Stimulated activated CD8-positive, alpha-beta memory T cell treated with anti-CD3 and anti-CD28 coated beads, Interleukin-4, amount 100 ng/mL, for 1 hour (primary cell): Measurements from ENCODE around the gene CRYBB2.
"Not testable (repeated sequence)": the region's sequence is repeated elsewhere in the genome, so short reads cannot be mapped to it uniquely, and the experiment has no call there.

Experiments used
- DNase-seq, 2 donors: peaks; one replicate each; pipeline ENCODE4 v3.0.0-alpha.2; 2020; ENCODE audit warnings: low read depth in 2 of 2, low spot score in 1 of 2

Gene CRYBB2, protein sequence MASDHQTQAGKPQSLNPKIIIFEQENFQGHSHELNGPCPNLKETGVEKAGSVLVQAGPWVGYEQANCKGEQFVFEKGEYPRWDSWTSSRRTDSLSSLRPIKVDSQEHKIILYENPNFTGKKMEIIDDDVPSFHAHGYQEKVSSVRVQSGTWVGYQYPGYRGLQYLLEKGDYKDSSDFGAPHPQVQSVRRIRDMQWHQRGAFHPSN

DNA sequence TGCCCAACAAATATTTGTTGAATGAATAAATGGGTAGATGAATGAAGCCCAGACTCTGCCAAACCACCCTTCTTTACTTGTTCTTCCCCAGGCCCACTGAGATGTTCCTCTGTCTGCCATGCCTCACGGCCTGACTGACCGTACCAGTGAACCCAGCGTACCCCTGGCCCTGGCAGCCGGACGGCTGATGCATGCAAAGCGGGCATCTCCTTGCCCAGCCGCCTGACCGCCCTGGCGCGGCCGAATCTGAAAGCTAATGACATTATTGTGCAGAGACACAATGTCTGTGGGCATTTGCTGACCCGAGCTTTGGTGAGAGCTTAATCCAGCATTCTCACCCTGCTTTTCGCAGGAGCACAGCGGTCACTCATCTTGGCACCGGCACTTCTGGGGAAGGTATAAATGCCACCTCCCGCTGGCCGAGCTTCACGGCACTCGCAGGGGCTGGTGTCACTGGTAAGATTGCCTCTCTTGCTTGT lies at the start of gene CRYBB2:
Gene CRYBB2 (plus strand): TSS at position 429 of the 479 bp plus-strand sequence. CDS start 1,791 bp downstream, outside the sequence.
- DNase-seq = no peak

DNA sequence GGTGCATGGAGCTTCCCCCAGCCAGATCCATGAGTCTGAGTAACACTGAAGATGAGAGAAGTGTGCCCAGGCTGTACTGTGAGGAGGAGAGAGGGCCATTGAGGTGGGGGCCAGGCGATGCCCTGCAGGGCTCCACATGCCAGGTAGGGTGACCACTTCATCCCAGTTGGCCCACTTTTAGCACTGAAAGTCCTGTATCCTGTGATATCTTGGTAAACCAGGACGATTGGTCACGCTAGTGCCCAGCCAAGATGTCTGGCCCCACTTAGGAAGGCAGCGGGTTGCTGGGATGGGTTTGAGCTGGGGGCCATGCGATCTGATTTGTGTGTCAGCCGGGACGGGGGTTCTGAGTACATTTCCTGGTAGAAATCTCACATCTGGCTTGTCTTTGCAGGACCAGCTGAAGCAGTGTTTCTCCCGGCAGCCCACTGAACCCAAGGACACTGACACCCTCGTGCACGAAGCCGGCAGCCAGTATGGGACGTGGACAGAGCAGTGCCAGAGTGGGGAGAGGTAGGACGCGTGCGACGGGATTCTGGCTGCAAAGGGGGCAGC lies 48.9 kb upstream of the CRYBB2 start:
- DNase-seq = no peak

DNA sequence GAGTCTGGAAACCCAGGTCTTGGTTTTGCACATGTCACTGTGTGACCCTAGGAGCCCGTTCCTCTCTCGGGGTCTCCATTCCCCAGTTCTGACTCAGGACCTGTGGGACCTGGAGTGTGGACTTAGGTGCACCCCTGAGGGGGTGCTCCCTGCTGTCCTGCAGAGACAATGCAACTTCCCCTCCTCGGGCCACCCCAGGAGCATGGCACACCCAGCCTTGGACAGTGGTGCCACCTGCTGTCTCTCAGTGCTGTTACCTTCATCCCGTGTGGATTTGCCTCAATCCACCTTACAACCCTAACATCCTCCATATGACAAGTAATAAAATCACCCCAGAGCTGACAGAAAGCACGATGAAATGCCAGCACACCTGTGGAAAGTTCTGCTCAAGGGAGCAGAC lies 47.3 kb upstream of the CRYBB2 start:
- DNase-seq = no peak

DNA sequence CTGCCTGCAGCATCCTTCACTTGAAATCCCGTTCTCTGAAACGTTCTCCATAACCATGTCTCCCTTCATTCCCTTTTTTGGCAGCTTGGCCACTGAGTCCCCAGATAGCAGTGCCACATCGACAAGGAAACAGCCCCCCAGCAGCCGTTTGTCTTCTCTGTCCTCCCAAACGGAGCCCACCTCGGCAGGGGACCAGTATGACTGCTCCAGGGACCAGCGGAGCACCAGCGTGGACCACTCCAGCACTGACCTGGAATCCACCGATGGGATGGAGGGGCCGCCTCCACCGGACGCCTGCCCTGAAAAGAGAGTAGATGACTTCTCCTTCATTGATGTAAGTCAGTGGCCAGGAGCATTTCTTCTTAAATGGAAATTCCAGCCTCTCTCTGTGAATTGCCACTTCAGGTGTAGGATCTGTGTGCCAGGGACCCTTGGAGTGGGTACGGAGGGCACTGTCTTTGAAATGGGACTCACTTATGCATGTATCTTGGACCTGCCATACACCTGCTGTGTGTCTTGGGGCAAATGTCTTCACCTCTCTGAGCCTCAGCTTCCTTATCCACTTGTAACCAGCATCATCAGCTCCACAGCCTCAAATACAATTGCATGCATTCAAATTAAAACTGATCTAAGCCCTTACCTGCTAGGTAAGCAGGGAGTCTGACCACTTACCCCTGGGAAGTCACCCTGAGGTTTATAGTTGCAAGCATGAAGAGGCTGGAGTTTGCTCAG lies 45.1 kb upstream of the CRYBB2 start:
- DNase-seq = no peak

DNA sequence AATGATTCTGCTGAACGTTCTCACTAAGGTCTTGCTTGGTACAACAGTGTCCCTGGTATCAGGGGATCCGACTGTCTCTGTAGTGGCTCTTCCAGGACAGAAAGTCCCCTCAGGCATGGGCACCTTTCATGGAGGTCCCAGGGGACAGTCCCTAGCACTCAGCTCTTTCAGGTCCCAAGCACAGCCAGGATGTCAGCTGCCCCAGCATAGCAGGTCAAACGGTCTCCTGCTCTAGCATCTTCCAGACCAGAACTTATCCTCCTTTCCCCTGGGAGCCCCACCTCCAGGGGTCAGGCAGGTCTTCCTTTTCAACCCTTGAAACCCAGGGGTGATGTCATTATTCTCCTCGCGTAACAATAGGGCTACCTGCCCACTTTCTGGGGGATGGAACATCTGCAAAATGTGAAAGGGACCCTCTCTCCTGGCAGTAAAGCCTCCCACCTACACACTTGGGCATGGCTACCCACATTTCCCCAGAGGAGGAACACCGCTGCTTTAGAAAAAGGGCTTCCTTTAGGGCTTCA lies 44.5 kb upstream of the CRYBB2 start:
- no peak for DNase-seq

DNA sequence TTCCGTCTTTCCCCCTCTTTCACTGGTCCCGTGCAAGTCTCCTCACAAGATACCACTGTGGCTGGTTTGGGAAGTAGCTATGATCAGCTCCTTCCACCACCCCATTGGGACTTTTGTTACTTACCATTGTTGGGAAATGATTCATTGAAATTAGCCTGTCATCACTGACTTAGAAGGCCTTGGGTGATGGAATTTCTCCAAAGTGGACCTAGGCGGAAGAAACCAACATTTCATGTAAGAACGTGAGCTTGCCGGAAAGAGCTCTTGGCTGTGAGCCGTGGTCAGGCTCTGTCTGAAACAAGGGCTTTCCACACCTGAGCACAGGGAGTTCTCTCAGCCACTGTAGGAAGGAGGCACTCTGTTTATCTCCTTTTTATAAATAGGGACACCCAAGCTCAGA lies 43.3 kb upstream of the CRYBB2 start:
- DNase-seq = no peak

DNA sequence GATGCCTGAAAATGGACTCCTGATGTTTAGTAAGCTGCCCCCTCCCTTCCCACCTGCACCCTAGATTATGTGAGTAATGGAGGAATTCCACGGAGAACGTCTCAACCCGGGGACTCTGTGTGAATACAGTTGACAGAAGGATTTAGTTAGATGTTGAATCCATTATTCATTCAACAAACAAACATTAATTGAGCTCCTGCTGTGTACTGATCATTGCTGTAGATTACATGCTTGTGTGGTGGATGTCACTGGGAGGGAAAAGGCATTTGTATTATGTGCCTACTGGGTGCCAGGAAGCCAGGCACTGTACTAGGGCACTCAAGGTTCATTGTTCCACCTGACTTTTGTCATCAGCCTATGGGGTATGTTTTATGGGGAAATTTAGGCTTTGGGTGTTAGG lies 42.6 kb upstream of the CRYBB2 start:
- DNase-seq = no peak

DNA sequence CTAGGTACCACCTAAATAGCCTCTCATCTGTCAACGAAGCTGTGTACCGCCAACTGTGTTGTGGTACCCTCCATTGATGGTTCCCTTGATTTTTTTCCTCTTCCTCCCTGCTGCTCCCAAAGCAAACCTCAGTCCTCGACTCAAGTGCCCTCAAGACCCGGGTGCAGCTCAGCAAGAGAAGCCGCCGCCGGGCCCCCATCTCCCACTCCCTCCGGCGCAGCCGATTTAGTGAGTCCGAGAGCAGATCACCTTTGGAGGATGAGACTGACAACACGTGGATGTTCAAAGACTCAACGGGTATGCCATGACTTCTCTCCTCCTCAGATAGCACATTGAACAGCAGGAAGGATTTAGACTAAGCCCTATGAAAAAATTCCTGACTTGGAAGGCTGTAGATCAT lies 42.2 kb upstream of the CRYBB2 start:
- DNase-seq = no peak

DNA sequence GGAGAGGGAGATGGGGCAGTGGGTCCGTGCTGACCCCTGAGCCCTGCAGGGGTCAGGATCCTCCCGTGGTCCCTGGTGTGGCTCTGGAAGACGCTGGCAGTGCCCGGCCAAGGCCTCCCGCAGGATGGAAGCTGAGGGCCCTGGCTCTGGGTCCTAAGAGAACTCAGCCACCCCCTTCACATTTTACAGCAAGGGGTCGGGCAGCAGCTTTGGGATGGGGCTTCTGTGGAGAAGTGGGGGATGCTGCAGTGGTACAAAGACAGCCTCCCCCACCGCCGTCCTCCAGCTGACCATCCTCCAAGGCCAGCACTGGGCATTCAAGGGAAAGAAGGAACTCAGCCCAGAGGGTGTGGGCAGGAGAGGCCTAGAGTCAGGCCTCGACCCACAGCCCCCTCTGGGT lies 41.5 kb upstream of the CRYBB2 start:
- no peak for DNase-seq

DNA sequence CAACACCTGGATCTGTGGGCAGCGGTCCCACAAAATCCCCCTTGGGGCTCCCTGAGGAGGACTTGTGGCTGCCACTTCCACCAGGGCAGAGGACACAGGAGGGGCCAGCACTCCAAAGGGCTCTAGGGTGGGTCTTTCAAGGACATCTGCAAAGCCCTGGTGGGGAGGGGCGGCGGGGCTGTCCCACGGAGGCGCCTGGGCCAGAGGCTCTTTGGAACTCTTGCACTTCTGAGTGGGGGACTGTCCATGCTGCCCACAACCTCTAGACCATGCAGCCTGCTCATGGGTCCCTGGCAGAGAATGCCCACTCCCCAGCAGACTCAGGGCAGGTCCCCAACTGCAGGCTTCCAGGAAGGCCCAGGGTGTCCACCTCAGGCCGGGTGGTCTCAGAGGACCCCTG lies 41.1 kb upstream of the CRYBB2 start:
- DNase-seq = not testable (repeated sequence)

DNA sequence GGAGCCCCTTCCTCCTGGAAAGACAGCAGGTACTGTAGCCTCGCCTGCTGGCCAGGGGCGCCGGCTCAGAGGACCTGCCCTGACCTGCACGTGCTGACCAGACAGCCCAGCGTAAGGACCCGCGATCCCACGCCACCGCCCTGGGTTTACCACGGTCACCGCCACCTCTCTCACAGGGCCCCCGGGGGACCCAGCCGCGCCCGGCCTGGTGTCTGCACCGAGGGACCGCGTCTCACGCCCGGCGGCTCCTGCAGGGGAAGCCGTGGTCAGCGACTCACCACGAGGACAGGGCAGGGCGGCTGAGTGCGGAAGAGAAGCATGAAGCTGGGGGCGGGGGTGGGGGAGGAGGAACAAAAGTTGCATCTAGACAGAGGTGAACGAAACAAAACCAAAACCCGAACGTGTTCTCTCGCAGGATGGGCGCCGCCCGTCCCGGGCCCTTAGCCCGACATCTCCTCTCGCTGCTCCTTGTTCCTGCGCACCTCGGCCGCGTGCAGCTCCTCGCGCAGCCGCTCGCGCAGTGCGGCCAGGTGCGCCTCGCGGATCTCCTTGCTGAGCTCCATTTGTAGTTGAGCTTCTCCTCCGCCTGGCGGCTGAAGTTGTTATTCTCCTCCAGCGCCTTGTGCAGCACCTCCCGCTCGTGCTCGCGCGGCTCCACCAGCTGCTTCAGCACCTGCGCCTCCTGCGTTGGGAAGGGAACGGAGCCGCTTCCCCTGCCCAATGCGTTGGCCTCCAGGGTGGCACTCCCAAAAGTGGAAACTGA lies 40.4 kb upstream of the CRYBB2 start:
- DNase-seq = not testable (repeated sequence)

DNA sequence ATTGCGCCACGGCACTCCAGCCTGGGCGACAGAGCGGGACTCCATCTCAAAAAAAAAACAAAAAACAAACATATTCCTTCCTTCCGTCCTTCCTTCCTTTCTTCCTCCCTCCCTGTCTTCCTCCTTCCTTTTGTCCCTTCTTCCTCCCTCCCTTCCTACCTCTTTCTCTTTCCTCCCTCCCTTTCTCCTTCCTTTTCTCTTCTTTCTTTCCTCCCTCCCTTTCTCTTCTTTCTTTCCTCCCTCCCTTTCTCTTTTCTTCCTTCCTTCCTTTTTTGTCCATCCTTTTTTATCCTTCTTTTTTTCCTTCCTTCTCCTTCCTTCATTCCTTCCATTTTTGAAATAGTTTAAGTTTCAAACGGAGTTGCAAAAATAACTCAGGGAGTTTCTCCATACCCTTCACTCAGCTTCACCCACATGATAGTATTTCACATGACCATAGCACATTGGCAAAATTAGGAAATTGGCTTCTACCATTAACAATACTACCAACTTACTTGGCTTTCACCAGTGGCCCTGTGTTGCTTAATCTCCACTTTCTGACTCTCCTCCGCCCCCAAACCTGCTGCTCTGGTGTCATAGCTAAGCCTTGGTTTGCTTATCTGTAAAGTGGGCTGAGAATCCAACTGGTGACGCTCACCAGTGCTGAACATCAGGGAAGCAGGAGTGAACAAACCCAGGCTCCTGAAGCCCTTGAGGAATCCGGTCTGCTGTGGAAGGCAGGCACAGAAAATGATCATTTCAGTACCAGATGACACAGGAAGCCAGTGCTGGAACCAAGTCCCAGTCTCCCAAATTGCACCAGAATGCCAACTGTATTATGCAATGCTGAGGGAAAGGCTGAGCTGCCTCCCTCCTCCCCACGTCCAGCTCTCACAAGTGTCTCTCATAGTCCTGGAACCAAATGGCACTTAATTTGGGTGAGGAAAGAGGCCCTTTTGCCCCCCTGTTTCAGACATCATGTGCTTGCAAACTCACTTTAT lies 37.0 kb upstream of the CRYBB2 start:
- DNase-seq = no peak

DNA sequence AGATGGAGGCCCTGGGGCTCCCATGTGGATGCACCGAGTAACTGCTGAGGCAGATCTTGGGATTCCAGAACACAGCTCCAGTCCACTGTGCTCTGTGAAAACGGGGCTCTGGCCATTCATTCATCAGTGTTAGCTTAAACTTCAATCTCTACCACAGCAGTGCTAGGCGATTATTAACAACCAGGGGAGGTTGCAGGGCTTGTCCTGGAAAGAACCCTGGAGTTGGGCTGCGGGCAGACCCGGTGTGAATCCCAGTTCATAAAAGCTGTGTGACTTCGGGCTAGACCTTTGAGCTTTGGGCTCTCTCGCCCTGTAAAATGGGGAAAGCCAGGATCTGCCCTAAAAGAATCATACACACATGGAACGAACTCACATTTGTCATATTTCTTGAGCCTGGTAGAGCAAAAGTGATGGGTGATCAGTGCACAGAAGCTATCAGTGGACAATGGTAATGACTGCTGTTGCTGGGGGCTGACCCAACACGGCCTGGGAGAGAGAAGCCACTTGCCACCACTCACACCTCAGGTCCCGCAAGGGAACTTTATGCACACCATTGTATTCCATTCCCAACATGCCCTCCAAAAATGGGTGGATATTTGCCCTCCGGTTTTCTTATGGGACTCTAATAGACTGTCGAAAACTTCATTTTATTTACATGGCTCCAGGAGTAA lies 35.4 kb upstream of the CRYBB2 start:
- no peak for DNase-seq

DNA sequence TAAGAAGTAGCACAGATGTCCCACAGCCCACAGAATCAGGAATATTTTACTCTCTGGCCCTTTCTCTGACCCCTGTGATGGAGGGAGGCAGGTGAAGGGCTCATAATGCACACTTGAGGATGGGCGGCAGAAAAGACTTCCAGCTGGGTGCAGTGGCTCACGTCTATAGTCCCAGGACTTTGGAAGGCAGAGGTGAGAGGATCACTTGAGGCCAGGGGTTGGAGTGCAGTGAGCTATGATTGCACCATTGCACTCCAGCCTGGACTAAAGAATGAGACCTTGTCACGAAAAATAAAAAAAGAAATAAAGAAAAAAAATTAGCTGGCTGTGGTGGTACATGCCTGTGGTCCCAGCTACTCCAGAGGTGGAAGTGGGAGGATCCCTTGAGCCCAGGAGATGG lies 33.3 kb upstream of the CRYBB2 start:
- no peak for DNase-seq

DNA sequence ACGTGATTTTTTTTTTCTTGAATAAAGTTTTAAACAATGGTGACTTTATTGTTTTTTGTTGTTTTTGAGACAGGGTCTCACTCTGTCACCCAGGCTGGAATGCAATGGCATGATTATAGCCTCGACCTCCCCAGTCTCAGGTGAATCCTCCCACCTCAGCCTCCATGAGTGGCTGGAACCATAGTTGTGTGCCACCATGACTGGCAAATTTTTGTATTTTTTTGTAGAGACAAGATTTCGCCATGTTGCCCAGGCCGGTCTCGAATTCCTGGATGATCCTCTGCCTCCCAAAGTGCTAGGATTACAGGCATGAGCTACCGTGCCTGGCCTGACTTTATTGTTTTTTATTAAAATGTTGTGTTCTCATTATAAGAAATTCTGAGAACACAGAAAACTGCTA lies 32.0 kb upstream of the CRYBB2 start:
- no peak for DNase-seq

DNA sequence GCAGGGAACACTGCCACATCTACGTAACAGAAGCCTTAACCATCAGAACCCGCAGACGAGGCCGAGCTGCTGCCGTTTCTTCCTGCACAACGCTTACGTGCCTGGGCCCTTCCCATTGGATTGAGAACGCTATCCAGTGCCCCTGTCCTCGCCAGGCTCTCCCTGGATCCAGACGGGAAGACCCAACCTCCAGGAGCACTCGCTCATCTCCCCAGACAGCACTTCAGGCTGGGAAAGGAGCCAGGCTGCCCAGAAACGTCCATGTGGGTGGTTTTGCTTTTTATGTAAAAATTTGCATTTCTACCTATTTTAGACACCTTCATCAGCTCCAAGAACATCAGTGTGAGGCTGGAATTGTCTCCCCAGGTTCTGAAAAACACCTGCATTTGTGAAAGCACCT lies 27.0 kb upstream of the CRYBB2 start:
- DNase-seq = no peak

DNA sequence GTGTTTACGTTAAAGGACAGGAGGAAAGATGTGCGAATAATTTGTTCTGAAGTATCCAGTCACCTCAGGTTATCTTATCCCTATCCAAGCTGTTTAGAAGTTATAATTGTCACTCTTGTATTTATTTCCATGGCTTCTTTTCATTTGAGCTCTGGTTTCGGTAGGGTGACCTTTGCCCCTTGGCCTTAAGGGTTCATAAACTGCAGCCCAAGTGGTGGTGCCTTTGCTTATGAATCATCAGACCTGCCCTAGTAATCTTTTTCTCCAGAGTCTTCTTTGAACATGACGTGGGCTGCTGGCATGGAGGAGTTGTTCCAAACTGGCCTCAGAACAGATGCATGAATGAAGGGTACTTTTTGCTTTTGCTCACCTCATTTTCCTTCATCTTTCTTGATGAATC lies 26.3 kb upstream of the CRYBB2 start:
- no peak for DNase-seq

DNA sequence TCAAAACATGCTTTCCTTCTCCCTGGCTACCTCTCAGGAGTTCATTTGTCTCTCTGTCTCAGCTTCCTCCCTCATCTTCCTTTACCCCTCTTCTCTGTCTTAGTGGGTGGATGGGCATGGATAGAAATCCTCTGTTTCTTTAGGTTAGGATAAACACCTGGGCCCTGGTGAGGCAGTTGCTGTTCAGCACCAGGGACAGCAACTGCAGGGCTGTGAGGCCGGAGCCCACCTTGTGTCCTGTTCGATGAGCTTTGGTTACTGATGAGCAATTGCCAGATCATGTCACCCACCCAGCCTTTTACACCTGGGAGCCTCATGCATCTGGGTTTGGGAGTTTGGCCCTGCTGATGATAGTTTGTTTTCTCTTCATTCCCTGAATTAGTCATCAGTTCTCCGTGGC lies 25.9 kb upstream of the CRYBB2 start:
- no peak for DNase-seq

DNA sequence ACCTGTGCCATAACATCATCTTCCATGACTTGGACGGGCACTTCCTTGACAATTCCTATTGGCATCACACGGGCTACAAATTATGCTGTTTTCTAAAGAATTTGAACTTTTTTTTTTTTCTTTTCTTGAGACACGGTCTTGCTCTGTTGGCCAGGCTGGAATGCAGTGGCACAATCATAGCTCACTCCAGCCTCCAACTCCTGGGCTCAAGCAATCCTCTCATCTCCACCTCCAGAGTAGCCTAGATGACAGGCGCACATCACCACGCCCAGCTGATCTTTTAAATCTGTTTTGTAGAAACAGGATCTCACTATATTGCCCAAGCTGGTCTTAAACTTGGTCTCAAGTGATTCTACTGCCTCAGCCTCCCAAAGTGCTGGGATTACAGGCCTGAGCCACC lies 23.1 kb upstream of the CRYBB2 start:
- no peak for DNase-seq

DNA sequence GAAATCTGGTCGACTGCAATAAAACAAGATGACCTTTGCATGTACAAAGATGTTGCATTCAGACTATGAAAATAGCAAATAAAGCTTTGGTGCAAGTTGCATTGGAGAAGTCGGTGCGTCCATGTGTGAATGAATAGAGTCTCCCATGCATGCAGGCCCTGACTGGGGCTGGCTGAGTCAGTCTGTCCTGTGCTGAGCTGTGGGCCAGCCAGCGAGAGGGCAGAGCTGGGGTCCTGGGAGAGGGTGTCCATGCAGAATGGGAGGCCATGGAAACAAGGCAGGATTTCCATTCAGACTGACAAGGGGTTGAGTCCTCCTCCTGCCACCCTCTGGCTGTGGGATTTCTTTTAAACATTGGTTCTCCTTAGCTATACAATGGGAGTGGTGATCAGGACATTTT lies 22.1 kb upstream of the CRYBB2 start:
- DNase-seq = no peak
